H9 (cell line): ENCODE data around the gene TBC1D17. TPM values are rescaled to one million over a fixed set of nuclear protein-coding genes. Genes with fewer than 3 reads are reported as not detected.

Experiments
- DNase-seq: peaks from one replicate; pipeline ENCODE4 v3.0.0-alpha.2; 2017
- H2AFZ ChIP-seq: one replicate; pipeline ENCODE4 v1.6.1; 2013; ENCODE audit warnings: mild to moderate bottlenecking, low read length, control low read depth, moderate library complexity
- H2AK5ac ChIP-seq: 2 replicates; pipeline ENCODE4 v1.6.1; 2013; ENCODE audit warnings: low read length, control low read depth, mixed read lengths; ENCODE audit not compliant: insufficient read length
- H2BK120ac ChIP-seq: one replicate; pipeline ENCODE4 v1.6.1; 2013; ENCODE audit warnings: low read depth, mild to moderate bottlenecking, low read length, control low read depth, inconsistent platforms; ENCODE audit not compliant: poor library complexity, severe bottlenecking
- H2BK12ac ChIP-seq: 2 replicates; pipeline ENCODE4 v1.6.1; 2013; ENCODE audit warnings: low read length, control low read depth, mixed read lengths, low read depth; ENCODE audit not compliant: insufficient read length
- H2BK15ac ChIP-seq: 2 replicates; pipeline ENCODE4 v1.6.1; 2013; ENCODE audit warnings: low read depth, low read length, control low read depth
- H2BK20ac ChIP-seq: one replicate; pipeline ENCODE4 v1.6.1; 2013; ENCODE audit warnings: low read depth, mild to moderate bottlenecking, low read length, control low read depth, inconsistent platforms; ENCODE audit not compliant: poor library complexity, severe bottlenecking
- H2BK5ac ChIP-seq: 2 replicates; pipeline ENCODE4 v1.6.1; 2013; ENCODE audit warnings: low read length, control low read depth, mixed read lengths; ENCODE audit not compliant: insufficient read length
- H3K14ac ChIP-seq: 2 replicates; pipeline ENCODE4 v1.6.1; 2013; ENCODE audit warnings: low read length, control low read depth; ENCODE audit not compliant: insufficient read depth
- H3K18ac ChIP-seq: 2 replicates; pipeline ENCODE4 v1.6.1; 2013; ENCODE audit warnings: low read depth, mild to moderate bottlenecking, mixed read lengths, low read length, control low read depth; ENCODE audit not compliant: insufficient read length
- H3K23ac ChIP-seq: 2 replicates; pipeline ENCODE4 v1.6.1; 2013; ENCODE audit warnings: low read length, control low read depth, mixed read lengths, low read depth; ENCODE audit not compliant: insufficient read length
- H3K23me2 ChIP-seq: 2 replicates; pipeline ENCODE4 v1.6.1; 2013; ENCODE audit warnings: low read depth, mild to moderate bottlenecking, mixed read lengths, low read length, control low read depth; ENCODE audit not compliant: insufficient read length, poor library complexity, severe bottlenecking
- H3K27ac ChIP-seq: 2 replicates; pipeline ENCODE4 v1.5.1; 2013; ENCODE audit warnings: low read length, control low read depth, mixed read lengths, low read depth; ENCODE audit not compliant: insufficient read length
- H3K27me3 ChIP-seq: 2 replicates; pipeline ENCODE4 v1.6.1; 2013; ENCODE audit warnings: low read length, control low read depth, inconsistent platforms; ENCODE audit not compliant: insufficient read depth
- H3K4ac ChIP-seq: 2 replicates; pipeline ENCODE4 v1.6.1; 2013; ENCODE audit warnings: low read depth, mild to moderate bottlenecking, control low read depth, inconsistent platforms, low read length, moderate library complexity
- H3K4me1 ChIP-seq: 2 replicates; pipeline ENCODE4 v1.6.1; 2013; ENCODE audit warnings: low read length, control low read depth, inconsistent platforms; ENCODE audit not compliant: insufficient read depth
- H3K4me2 ChIP-seq: 2 replicates; pipeline ENCODE4 v1.6.1; 2013; ENCODE audit warnings: low read length, control low read depth, mixed read lengths; ENCODE audit not compliant: insufficient read length, insufficient read depth
- H3K56ac ChIP-seq: 2 replicates; pipeline ENCODE4 v1.6.1; 2013; ENCODE audit warnings: low read depth, mild to moderate bottlenecking, mixed read lengths, low read length, control low read depth; ENCODE audit not compliant: insufficient read length
- H3K79me1 ChIP-seq: 2 replicates; pipeline ENCODE4 v1.6.1; 2013; ENCODE audit warnings: low read depth, mild to moderate bottlenecking, moderate library complexity, low read length, control low read depth, inconsistent platforms; ENCODE audit not compliant: insufficient read depth, poor library complexity, severe bottlenecking
- H3K79me2 ChIP-seq: 2 replicates; pipeline ENCODE4 v1.6.1; 2013; ENCODE audit warnings: low read length, control low read depth, inconsistent platforms; ENCODE audit not compliant: insufficient read depth
- H3K9ac ChIP-seq: 2 replicates; pipeline ENCODE4 v1.6.1; 2013; ENCODE audit warnings: low read length, control low read depth, mixed read lengths; ENCODE audit not compliant: insufficient read length; ENCODE audit errors: extremely low read depth
- H3K9me3 ChIP-seq: one replicate; pipeline ENCODE4 v1.6.1; 2013; ENCODE audit warnings: low read depth, low read length, inconsistent platforms; ENCODE audit not compliant: control insufficient read depth
- H3T11ph ChIP-seq: one replicate; pipeline ENCODE4 v1.6.1; 2013; ENCODE audit warnings: mild to moderate bottlenecking, low read length, control low read depth, inconsistent platforms
- H4K20me1 ChIP-seq: one replicate; pipeline ENCODE4 v1.6.1; 2013; ENCODE audit not compliant: control insufficient read depth, insufficient read length, insufficient read depth
- H4K5ac ChIP-seq: 2 replicates; pipeline ENCODE4 v1.6.1; 2013; ENCODE audit warnings: low read depth, mild to moderate bottlenecking, mixed read lengths, low read length, control low read depth; ENCODE audit not compliant: insufficient read length
- H4K8ac ChIP-seq: replicated peaks from 2 replicates; pipeline ENCODE4 v1.6.1; 2013; ENCODE audit warnings: low read length, control low read depth, mixed read lengths, low read depth; ENCODE audit not compliant: insufficient read length
- H4K91ac ChIP-seq: 2 replicates; pipeline ENCODE4 v1.6.1; 2013; ENCODE audit warnings: low read depth, mild to moderate bottlenecking, moderate library complexity, mixed read lengths, low read length, control low read depth; ENCODE audit not compliant: insufficient read length
- H3K27ac Mint-ChIP-seq, 3 experiments: 2 replicates in 2 of 3; 3 replicates in 1 of 3; pipeline ENCODE4 v1.8.0; 2020 to 2021; ENCODE audit warnings: mixed read lengths in 3 of 3, mild to moderate bottlenecking in 1 of 3, moderate library complexity in 1 of 3
- H3K27me3 Mint-ChIP-seq: 2 replicates; pipeline ENCODE4 v1.8.0; 2021; ENCODE audit warnings: low read depth, mild to moderate bottlenecking, moderate library complexity, mixed read lengths
- H3K36me3 Mint-ChIP-seq, 3 experiments: 2 replicates in 2 of 3; 3 replicates in 1 of 3; pipeline ENCODE4 v1.8.0; 2020 to 2021; ENCODE audit warnings: low read depth in 3 of 3, mixed read lengths in 3 of 3; ENCODE audit not compliant: insufficient read depth in 1 of 3
- H3K4me1 Mint-ChIP-seq, 2 experiments: 2 replicates each; pipeline ENCODE4 v1.8.0; 2020; ENCODE audit warnings: mixed read lengths in 2 of 2
- H3K4me3 Mint-ChIP-seq, 2 experiments: 2 replicates in 1 of 2; 3 replicates in 1 of 2; pipeline ENCODE4 v1.8.0; 2020 to 2021; ENCODE audit warnings: mild to moderate bottlenecking in 2 of 2, mixed read lengths in 2 of 2, moderate library complexity in 1 of 2
- H3K9me3 Mint-ChIP-seq, 2 experiments: 2 replicates in 1 of 2; 3 replicates in 1 of 2; pipeline ENCODE4 v1.8.0; 2020; ENCODE audit warnings: mild to moderate bottlenecking in 2 of 2, mixed read lengths in 2 of 2, moderate library complexity in 1 of 2
- WGBS: extraction: QIAGEN DNeasy Blood & Tissue Kit; methylation state at CpG from one replicate; pipeline ENCODE4 v1.1.7; 2013; ENCODE audit warnings: missing lambda C conversion rate, low lambda C conversion rate, mixed read lengths; ENCODE audit not compliant: insufficient read length; ENCODE audit errors: extremely low coverage; 5-methylcytosine and 5-hydroxymethylcytosine counted together
- total RNA-seq: library from RNA; stranded (reverse); gene quantifications from 2 replicates; pipeline ENCODE4 v1.2.1, GENCODE V29; 2021
- TF ChIP-seq, protein P1 (sequence below): fragments of 200-600 bp; sonication (generic); conservative IDR thresholded peaks from 3 replicates; pipeline ENCODE4 v1.8.0; 2021; ENCODE audit warnings: antibody characterized with exemption, mild to moderate bottlenecking

Gene TBC1D17
- total RNA-seq, 1 experiment from 2014 or later, result 33.6 TPM

DNA sequence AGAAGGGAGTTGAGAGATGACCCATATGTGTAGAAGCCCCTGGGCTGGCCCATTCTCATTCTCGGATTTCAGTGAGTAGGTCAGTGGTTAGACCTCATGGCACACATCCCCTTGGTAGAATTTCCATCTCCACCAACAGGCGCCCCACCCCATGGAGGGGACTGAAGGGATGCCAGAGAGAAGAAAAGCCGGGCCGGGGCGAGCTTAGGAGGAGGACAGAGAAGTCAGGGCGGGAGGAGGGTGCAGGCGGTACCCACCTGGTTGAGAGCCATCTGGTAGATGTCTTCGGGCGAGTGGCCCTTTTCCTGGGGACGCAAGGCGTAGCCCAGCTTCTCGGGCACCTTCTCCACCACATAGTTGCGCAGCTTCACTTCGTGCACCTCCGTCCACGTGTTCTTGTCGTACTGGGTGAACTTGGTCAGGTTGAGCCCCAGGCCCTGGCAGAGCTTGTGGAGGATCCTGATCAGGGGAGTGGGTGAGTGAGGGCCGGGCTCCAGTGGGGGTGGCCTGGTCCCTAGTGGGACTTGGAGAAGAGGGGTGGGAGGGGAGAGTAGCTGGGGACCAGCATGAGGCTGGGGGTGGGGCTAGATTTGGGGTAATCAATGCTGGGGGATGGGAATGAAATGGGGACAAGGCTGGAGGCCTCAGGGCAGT is 16.6 kb downstream of the TBC1D17 start:
- peaks cover 11 to 34% of the 10 kb centered on the region in 2 experiments for H3K4me1 Mint-ChIP-seq
- Histone ChIP-seq H3K79me2 (no peaks in the 10 kb centered on the region), H3K56ac (no peak overlapping the region), H2BK12ac (no peak overlapping the region), H4K20me1 (peaks cover 5% of the 10 kb centered on the region), H3K27me3 (no peaks in the 10 kb centered on the region; the same call in 1 of the 2 replicates), H3K18ac (no peak overlapping the region), H3K79me1 (no peaks in the 10 kb centered on the region), H4K5ac (no peak overlapping the region), H3K9me3 (no peaks in the 10 kb centered on the region), H2BK20ac (no peak overlapping the region), H2BK15ac (no peak overlapping the region), H2BK120ac (no peak overlapping the region), H3K27ac (no peak overlapping the region), H4K8ac (no peak overlapping the region), H3K4me1 (no peaks in the 10 kb centered on the region), H3K23me2 (peaks cover 3% of the 10 kb centered on the region), H3K4ac (no peak overlapping the region), H4K91ac (no peak overlapping the region), H3K9ac (no peak overlapping the region), H2AK5ac (no peak overlapping the region), H2AFZ (no peak overlapping the region), H3K23ac (no peak overlapping the region), H3K4me2 (no peak overlapping the region), H3T11ph (no peak overlapping the region), H3K14ac (no peak overlapping the region), H2BK5ac (no peak overlapping the region)
- no peak overlapping the region for H3K4me3 Mint-ChIP-seq
- H3K36me3 Mint-ChIP-seq, result peaks cover 5 to 6% (median 5%) of the 10 kb centered on the region in 3 experiments; a peak in 5 of 7 replicates
- H3K27ac Mint-ChIP-seq, result no peak overlapping the region; a peak in 1 of 7 replicates
- peaks cover 0 to 5% of the 10 kb centered on the region in 2 experiments; a peak in 1 of 5 replicates for H3K9me3 Mint-ChIP-seq
- peaks cover 60% of the 10 kb centered on the region for H3K27me3 Mint-ChIP-seq
- WGBS, result no CpG with 5 or more reads among the region's 18 CpGs
- no peak for DNase-seq
- TF ChIP-seq, protein P1, sequence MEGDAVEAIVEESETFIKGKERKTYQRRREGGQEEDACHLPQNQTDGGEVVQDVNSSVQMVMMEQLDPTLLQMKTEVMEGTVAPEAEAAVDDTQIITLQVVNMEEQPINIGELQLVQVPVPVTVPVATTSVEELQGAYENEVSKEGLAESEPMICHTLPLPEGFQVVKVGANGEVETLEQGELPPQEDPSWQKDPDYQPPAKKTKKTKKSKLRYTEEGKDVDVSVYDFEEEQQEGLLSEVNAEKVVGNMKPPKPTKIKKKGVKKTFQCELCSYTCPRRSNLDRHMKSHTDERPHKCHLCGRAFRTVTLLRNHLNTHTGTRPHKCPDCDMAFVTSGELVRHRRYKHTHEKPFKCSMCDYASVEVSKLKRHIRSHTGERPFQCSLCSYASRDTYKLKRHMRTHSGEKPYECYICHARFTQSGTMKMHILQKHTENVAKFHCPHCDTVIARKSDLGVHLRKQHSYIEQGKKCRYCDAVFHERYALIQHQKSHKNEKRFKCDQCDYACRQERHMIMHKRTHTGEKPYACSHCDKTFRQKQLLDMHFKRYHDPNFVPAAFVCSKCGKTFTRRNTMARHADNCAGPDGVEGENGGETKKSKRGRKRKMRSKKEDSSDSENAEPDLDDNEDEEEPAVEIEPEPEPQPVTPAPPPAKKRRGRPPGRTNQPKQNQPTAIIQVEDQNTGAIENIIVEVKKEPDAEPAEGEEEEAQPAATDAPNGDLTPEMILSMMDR, result no peak
